HG02759 (cell line): ENCODE results near the gene RAB44.
"Not testable (repeated sequence)": the region's sequence is repeated elsewhere in the genome, so short reads cannot be mapped to it uniquely, and the experiment has no call there.

Experiments
- ATAC-seq: cut with Tn5 transposase; IDR thresholded peaks from one replicate; pipeline ENCODE4 v1.9.1; 2021; ENCODE audit warnings: mild to moderate bottlenecking, moderate library complexity; ENCODE audit not compliant: unreplicated experiment

RAB44 gene, protein sequence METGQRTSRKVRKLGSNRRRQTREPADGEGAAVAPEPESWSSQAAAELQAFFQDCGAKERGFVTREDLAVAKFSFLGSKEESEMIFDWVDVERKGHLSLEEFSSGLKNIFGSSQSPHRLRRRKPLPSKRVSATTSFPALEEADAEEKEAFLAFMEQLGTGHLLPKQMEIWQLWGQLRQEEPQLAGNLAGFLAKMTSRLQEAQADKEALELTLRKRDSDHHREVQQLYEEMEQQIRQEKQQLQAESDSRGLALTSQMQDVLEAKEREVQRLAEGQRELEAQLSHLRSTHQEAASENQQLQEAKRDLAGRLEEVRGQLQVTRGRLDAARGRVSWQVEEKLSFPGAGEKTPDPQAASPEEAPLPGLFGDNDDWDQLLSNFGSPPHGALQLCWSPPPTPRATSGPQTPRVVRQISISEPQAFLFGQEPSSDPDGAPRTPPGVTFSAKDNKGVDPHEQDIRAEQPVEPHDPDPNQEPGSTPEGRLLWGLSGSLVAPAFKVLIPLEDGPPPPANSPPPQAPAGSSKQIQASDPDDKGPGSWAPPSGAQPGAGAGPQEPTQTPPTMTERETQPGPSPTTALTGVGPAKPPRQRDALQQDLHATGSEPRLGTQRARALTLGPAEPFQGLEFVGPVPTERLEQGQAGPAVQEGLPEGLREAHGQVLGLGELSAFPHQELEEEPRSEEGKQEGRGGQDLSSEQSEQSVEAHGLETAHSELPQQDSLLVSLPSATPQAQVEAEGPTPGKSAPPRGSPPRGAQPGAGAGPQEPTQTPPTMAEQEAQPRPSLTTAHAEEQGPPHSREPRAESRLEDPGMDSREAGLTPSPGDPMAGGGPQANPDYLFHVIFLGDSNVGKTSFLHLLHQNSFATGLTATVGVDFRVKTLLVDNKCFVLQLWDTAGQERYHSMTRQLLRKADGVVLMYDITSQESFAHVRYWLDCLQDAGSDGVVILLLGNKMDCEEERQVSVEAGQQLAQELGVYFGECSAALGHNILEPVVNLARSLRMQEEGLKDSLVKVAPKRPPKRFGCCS

DNA sequence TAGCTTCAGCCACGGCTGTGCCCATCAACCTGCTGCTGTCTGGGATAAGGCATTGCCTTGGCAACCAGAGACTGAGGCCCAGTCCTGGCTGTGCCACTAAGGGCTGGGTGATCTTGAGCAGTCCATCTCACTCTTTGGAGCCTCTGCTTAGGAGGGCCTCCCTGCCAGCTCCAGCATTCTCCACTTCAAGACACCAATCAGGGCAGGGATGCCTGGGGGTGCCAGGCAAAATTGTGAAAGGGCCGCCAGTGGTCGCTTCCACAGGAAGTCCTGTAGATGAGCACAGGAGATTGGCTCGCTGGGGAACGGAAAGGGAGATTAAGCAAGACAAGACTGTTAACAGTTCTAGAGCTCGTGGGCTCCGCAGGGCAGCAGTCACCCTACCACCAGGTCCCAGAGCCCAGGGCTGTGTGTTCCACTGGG lies at the start of gene RAB44:
Gene RAB44, plus strand, starts transcription at position 346 of the 423 bp plus-strand sequence. CDS start 6,410 bp downstream, outside the sequence.
- no peak for ATAC-seq

DNA sequence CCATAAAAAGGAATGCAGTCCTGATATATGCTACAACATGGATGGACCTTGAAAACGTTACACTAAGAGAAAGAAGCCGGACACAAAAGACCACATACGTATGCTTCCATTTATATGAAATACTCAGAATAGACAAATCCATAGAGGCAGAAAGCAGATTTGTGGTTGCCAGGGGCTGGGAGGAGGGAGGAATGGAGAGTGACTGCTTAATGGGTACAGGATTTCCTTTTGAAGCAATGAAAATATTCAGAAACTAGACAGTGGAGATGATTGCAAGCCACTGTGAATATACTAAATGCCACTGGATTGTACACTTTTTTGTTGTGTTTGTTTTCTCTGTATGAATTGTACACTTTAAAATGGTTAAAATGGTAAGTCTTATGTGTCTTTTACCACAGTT lies 48.5 kb upstream of the RAB44 start:
- no peak for ATAC-seq

DNA sequence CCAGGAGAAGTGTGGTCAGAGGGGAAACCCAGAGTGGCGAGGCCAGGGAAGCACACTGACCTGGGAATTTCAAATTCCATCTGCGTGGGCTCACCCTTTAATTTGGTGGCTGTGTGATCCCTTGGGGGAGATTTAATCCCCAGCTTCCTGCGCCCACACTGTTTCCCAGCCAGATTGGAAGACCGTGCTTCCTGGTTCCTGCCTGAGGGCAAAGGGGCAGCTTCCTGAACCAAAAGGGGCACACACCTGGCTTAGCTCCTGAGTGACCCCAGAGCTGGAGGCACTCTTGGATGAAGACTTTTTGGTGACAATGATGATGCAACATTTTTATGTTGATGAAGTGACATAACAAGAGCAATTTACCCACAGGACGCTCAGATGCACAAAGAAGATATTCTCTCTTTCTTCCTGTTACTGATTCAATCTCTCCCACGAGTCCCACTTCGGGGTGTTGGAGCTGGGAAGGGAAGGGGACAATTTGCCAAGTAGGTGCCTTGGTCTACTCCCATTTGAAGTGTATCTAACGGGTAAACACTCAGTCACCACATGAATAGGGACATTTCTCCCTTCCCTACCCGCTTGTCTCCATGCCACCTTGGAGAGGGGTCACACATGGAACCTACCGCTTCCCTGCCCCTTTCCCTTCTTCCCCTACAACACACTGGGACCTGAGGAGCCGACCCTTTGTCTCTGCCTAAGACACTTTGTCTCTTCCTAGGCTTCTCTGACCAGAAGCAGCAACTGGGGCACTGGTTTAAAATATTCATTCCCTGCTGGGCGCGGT lies 47.7 kb upstream of the RAB44 start:
- no peak for ATAC-seq

DNA sequence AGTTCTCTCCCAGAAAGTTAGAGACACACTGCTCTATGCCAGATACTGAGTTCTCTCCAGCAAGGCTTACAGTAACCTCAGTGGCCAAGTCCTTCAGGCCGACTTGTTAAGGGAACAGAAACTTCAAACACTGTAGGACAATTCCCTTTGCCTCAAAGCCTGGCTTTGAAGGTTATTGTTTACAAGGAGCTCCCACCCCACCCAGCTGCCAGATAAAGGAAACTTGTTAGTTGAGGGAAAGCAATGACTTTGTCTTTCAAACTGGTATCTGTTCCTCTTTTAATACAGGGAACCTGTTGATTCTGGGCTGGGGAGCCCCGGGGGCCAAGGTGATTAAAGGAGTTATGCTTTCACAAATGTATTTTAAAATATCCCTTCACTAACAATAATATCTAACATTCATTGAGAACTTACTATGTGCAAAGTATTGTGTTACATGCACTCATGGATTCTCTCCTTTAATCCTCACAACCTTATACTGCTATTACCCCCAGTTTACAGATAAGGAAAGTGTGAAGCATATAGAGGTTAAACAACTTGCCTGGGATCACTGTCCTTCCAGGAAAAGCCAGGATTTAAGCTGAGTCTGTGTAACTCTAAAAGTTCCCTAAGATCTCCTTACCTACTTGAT lies 46.7 kb upstream of the RAB44 start:
- ATAC-seq, result peak; percentile 74

DNA sequence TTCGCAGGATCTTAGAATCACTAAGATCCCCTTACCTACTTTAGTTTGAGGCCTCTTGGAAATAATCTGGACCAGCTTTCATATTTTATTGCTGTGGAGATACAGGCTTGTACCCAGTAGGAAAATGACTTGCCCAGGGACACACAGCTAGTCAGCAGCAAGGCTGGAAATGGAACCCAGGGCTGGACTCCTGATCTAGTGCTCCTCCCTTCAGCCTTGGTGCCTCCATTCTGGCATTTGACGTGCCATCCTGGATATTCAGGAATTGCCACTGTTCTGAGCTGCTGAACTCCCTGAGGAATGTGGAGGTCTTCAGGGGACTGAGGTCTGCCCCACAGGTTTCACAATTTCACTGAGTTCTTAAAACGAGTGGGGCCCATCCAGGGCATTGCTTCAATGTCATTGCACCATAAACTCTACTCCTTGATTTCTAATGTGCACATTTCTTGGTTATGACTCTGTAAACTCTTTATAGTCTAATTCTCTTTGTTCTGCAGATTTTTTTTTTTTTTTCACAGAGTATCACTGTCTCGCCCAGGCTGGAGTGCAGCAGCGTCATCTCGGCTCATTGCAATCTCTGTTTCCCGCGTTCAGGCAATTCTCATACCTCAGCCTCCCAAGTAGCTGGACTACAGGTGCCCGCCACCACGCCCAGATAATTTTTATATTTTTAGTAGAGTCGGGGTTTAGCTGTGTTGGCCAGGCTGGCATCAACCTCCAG lies 45.8 kb upstream of the RAB44 start:
- no peak for ATAC-seq

DNA sequence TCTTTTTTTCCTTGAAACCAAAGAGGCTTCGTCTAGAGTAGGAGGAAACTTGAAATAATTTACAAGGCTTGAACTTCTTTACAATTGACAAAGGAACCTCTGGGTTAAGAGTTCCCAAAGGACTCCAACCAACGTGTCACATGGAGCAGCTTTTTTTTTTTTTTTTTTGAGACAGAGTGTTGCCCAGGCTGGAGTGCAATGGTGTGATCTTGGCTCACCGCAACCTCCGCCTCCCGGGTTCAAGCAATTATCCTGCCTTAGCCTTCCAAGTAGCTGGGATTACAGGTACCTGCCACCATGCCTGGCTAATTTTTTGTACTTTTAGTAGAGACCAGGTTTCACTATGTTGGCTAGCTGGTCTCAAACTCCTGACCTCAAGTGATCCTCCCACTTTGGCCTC lies 43.2 kb upstream of the RAB44 start:
- not testable (repeated sequence) for ATAC-seq

DNA sequence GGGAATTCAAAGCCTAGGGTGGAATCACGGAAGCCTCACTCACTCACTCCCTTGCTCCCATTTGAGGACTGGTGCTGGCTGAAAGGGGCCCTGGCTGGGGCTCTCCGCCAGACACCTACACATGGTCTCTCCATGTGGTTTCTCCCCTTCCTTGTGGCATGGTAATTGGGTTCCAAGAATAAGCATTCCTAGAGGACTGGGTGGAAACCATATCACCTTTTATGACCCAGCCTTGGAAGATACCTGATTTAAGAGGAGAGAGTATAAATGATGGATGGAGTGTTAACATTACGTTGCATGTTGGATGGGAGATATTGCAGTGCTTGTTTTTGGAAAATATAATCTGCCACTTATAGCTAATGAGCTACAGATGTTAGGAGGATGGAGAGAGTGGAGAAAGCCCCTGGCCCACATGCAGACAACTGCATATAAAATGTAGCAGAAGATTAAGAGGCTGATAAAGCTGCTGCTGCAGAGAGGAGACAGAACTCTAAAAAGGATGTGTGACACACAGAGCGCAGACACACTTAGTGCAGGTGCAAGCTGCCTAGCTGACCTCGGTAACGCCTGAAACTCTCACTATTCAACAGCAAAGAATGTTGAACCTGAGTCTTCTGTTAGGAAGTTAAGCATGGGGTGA lies 42.4 kb upstream of the RAB44 start:
- ATAC-seq, result no peak

DNA sequence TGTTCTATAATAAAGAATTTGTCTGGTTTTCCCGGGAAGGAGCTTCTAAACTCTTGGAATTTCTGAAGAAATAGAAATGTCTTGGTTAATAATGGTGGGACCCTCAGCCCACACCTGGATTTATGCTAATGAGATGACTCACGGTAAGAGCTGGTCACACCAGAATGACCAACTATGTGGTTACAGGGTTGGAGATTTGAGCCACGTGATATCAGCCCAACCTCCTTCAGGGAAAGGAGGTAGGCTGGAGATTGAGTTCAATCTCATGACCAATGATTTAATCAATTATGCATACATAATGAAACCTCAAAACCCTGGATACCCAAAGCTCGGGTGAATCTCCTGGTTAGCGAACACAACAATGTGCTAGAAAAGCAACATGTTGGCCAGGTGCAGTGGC lies 41.2 kb upstream of the RAB44 start:
- no peak for ATAC-seq

DNA sequence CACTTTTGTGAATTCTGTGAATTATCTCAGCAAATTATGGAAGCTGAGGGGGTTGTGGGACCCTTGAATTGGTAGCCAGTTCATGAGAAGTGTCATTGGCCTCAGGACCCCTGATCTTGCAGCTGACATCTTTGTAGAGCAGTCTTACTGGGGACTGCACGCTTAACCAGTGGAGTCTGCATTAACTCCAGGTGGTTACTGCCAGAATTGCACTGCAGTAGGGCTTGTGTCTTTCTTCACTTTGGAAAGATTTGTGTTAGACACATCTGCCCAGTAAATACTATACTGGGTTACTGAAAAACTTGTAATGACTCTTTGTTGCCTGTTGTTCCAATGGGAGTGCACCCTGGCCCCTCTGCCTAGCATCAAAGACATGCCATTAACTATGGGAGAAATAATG lies 40.4 kb upstream of the RAB44 start:
- no peak for ATAC-seq

DNA sequence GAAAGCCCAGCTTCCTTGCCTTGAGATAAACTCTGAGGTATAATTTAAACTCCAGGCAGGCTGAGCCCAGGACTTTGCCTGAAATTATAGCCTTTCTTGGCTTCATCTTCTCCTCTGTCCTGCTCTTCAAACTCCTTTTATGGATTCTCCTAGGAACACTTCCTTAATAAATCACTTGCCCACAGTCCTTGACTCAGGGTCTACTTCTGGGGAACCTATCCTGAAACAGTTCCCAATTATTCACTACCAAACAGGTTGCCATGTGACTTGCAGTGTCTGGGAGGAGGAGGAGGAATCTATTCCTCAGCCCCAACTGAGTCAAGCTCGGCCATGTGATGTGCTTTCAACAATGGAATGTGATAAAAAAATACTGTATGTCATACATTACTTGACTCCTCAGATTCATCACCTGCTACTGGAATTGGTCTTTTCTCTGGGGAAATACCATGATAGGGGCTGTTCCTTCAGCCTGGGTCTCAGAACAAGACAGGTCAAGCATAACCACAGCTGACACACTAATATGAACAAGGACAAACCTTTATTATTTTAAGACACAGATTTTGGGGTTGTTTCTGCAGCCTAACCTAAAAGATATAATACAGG lies 39.6 kb upstream of the RAB44 start:
- no peak for ATAC-seq

DNA sequence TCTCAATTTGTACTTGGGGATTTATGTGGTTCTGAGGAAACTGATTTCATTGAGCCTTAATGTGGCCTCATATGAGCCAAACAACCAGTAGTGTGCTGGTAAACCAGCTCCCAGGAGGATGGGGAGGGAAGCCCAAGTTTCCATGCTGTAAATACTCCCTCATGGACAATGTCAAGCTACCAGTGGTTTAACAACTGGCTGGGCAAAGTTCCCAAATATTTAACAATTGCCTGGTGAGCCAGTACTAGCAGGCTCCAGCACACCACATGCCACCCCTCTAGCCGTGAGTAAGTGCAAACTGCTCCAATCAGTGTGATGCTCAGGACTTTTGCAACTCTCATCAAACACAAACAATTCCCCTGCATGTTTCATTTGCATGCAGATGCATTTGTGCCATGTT lies 38.4 kb upstream of the RAB44 start:
- ATAC-seq, result no peak

DNA sequence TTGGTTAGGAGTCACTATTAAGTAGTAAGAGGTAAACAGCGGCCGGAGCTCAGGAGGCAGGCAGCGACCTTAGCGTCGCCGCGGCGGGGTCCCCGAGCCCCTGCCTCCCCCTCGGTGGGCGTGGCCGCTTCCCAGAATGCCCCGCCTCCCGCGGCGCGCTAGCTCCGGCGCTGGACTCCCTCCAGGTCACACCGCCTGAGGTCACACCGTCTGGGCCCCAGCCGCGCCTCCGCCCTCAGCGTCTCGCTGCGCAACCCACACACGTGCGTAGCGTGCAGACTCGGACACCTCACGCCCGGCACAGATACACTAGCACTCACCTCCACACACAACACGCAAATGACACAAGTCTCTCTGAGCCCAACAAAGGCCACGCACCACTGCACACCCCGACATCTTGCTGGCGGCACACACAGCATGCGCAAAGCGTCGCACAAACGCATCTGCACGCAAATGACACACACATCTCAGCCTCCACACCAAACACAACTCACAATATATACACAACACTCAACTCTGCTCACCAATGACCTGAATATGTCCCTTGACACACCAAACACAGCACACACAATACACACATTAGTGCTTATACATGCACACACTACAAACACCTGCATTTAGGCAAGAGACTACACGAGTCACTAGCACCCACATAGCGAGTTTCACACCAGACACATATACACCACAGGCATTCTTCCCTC lies 36.7 kb upstream of the RAB44 start:
- ATAC-seq, result no peak

DNA sequence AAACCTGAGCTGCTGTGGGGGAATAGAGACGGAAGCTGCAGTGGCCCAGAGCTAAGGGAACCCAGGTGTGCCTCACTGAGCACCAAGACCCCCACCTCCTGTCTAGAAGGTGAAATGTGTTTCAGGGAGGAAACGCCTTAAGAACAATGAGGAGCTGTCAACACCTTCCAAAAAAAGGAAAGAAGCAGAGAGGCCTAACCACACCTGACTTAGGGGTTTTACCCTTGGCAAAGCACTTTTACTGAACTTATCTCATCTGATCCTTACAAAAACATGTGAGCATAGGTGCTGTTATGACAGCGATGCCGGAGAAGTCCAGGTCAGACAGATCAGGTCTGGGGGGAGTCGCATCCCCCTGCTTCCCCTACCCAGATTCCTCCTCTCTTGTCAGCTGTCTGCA lies 35.2 kb upstream of the RAB44 start:
- no peak for ATAC-seq

DNA sequence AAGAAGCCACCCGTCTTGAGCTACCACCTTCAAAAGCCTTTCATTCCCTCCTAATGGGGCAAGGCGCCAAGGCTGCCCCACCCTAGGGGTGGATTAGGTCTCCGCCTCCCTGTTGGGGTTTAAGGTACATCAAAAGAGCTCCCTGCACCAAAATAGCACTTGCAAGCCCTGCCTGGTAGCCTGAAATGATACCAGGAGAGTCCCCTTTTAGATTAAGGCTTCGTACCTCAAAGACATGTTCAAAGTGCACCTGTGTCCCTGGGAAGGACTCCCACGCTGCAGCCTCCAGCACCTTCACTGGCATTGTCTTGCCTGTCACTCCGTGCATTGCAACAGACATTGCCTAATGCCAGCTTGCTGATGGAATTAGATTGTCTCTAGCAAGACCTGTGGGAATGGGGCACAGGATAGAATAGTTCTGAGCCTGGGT lies 34.8 kb upstream of the RAB44 start:
- no peak for ATAC-seq

DNA sequence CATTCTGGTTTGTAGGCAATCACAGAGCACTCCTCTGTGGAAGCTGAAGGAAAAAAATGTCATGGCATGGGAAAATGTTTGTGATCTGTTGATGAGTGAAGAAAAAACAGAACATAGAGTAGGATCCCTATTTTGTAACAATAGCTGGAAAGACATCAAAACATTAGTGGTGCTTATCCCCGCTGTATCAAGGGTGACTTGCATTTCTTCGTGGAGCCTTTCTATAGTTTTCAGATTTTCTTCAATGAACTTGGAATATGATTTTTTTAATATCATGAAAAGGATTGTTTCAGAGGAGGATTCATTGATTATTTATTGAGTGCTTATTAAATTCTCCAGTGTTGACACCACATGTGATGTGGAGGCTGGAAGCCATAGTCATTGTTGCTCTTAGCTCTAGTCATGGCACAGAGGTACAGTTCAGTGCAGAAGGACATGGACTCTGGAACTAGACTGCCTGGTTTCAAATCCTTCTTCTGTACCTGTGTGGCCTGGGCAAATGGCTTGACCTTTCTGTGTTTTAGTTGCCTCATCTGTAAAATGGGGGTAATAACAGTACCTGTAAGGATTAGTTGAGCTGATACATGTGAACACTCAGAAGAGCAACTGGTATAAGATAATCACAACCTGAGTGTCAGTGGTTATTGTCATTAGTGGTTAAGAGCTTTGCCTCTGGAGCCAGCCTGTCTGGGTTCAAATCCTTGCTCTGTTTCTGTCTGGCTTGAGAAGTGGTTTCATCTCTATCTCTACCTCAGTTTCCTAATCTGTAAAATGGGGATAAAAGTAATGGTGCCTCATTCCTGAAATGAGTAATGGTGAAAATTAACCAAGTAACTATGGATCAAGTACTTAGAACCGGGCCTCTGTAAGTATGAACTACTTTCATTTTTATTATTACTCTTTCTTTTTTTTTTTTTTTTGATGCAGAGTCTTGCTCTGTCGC lies 33.9 kb upstream of the RAB44 start:
- no peak for ATAC-seq

DNA sequence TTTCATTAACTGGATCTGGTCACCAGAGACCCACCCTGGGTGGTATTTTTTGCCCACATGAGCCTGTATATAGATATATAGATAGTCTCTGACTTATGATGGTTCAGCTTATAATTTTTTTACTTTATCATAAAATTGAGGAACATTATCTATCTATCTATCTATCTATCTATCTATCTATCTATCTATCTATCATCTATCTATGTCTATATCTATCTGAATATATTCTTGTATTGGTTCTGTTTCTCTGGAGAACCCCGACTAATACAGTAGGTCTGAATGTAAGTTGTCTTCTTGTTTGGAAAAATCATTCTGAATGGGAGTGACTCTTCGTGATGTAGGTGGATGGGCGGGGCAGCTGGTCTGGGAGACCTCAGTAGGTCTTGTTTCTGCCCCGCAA lies 32.4 kb upstream of the RAB44 start:
- ATAC-seq, result no peak

DNA sequence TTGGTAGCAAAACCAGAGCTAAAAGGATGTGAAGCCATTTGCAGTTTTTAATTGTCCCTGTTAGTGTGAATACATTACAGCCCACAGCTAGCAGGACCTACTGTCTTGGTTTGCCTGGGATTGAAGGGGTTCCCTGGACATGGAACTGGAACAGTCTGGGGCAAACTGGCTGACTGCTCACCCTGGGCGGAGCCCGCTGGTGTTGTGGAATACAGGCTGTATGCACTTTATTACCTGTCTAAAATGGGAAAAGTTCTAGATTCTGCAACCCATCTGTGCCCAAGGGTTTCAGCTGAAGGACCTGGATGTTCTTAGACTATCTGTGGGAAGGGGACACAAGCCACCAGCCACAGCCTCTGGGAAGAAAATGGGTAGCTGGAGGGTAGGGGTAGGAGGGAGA lies 31.3 kb upstream of the RAB44 start:
- ATAC-seq, result no peak
